Measurements from ENCODE around the gene MANF.

GRCh38 chr3:51391075-51391565 lies 6.0 kb downstream of the MANF start, which contains the start of gene RBM15B:
- no peak for TF ChIP-seq MAX (IDR thresholded peaks at IDR 0.05)
- no peak for TF ChIP-seq EZH2 (IDR thresholded peaks at IDR 0.05)
- TF ChIP-seq CTCF (IDR thresholded peaks at IDR 0.05 in 2 of 3, conservative IDR thresholded peaks at IDR 0.05 in 1 of 3; ENCODE audit: borderline replicate concordance in 1 of 3, insufficient read depth in 1 of 3, low read depth in 2 of 3, low read length in 2 of 3), result peak in 1 of 3 experiments; percentile 84; a peak in 2 of 6 replicates
- no peak for TF ChIP-seq POLR2A (IDR thresholded peaks at IDR 0.05; ENCODE audit: borderline replicate concordance, extremely low read depth, insufficient read depth, insufficient read length)
- no peak for TF ChIP-seq ZBTB33 (IDR thresholded peaks at IDR 0.05; ENCODE audit: extremely low read depth, insufficient replicate concordance, low read length)
- no peak for TF ChIP-seq EZH2phosphoT487 (IDR thresholded peaks at IDR 0.05; ENCODE audit: borderline replicate concordance)
- TF ChIP-seq TCF7L2 (IDR thresholded peaks at IDR 0.05; ENCODE audit: borderline replicate concordance, extremely low read depth, insufficient read depth, insufficient read length), result peak; percentile 31
- TF ChIP-seq SP1 (IDR thresholded peaks at IDR 0.05; ENCODE audit: low read depth), result no peak
- no peak for TF ChIP-seq REST (IDR thresholded peaks at IDR 0.05; ENCODE audit: low read depth)
- peak; percentile 65 for TF ChIP-seq POLR2AphosphoS5 (IDR thresholded peaks at IDR 0.05; ENCODE audit: low read depth, low read length)
- TF ChIP-seq CEBPB (IDR thresholded peaks at IDR 0.05; ENCODE audit: low read depth), result no peak
